Measurements from ENCODE around the gene ZMYND12.
"Not testable (repeated sequence)": the region's sequence is repeated elsewhere in the genome, so short reads cannot be mapped to it uniquely, and the experiment has no call there.

Gene ZMYND12

GRCh38 chr1:42456010-42456753, at the start of gene ZMYND12, which contains the start of gene PPCS:
ZMYND12 (minus strand) TSS chr1:42456022; CDS start chr1:42455997, 25 bp downstream.
PPCS (plus strand) TSS chr1:42456543; CDS start chr1:42456566, 23 bp downstream.
- peak; percentile 94 for DNase-seq

GRCh38 chr1:42504535-42505128, 48.8 kb upstream of the ZMYND12 start:
- no peak for DNase-seq

GRCh38 chr1:42502031-42502430, 46.2 kb upstream of the ZMYND12 start:
- DNase-seq: not testable (repeated sequence)

DNA sequence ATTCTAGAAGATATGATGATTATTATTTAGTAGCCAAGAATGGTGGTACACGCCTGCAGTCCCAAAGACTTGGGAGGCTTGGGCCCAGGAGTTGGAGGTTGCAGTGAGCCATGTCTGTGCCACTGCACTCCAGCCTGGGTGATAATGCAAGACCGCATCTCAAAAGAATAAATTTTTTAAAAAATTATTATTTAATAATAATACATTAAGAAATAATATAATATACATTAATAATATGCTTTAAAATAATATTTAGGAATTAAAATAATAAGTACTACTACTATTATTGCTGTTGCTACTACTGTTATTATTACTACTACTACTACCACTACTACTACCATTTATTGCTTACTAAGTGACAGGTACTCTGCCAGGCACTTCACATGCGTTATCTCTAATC, 34.4 kb upstream of the ZMYND12 start:
- DNase-seq: no peak

DNA sequence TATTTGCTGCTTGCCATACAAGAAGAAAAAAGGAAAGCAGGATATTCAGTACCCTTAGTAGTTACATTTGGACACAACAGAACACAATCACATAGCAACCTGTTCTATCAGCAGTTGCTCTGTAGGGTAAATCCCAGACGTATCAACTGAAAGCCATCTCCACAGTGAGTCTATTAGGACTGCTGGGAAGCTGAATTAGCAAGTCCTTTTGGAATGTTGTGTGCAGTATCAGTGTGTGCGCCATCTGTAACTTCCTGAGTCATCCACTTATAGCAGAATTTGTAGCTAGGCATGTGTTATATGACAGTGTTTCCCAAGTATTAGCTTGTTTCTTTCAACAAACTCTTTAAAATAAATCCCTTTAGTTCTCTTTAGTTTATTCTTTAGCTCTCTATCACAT, 28.6 kb upstream of the ZMYND12 start:
- no peak for DNase-seq

GRCh38 chr1:42482635-42483153, 26.9 kb upstream of the ZMYND12 start:
- DNase-seq: no peak

DNA sequence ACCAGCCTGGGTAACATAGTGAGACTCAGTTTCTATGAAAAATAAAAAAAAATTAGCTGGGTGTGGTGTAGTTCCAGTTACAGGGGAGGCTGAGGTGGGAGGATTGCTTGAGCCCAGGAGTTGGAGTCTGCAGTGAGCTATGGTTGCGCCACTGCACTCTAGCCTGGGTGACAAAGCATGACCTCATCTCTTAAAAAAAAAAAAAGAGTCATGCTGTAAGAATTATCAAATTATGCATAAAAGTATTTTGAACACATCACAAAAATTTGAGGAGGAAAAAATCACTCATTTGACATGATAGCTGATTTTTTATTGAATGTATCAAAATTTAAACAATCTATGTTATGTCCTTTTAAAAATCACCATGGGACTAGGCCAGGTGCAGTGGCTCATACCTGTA, 25.1 kb upstream of the ZMYND12 start:
- DNase-seq: no peak

- DNase-seq: no peak
These were observed 23.8 kb upstream of the ZMYND12 start for GRCh38 chr1:42479621-42480020.

GRCh38 chr1:42477775-42478174, 22.0 kb upstream of the ZMYND12 start:
- no peak for DNase-seq

- not testable (repeated sequence) for DNase-seq
These were observed 21.5 kb upstream of the ZMYND12 start for GRCh38 chr1:42477354-42477753.

GRCh38 chr1:42476605-42477004, 20.8 kb upstream of the ZMYND12 start:
- DNase-seq: no peak

DNA sequence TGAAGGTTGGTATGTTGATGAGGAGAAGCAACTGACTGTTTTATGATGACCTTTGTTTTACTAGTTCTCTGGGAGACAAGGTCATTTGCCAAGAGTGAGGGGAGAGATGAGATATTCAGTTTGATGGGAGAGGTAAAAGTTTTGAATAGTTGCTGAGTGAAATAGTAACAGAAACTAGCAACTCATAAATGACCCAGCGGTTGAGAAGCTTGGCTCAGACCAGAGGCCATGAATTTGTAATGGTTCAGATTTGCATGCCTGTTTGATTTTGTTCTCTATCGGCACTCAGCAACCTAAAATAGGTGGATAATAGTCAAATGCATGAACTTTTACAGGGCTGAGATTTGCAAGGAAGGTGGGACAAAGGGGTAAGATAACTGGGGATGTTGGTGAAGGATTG, 13.9 kb upstream of the ZMYND12 start:
- DNase-seq: no peak

- DNase-seq: no peak
These were observed 10.2 kb upstream of the ZMYND12 start for GRCh38 chr1:42466030-42466429.

DNA sequence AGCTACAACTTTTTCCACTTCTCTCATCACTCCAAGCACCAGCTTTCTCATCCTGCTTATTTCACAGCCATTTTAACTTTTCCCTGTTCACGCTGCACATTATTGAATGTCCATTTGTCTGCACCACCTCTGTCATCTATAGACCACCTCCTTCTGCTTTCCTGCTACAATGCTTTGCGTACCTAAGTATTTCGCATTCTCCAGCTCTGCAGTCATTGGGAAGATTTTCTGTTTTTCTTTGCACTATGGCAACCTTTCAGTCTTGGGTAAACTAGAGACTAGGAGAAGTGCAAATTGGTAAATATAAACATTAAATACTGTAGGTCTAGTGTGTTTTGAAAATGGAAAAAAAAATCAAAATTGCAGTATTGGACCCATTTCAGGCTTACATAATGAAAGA, 8.1 kb upstream of the ZMYND12 start:
- DNase-seq: no peak

- DNase-seq: peak; percentile 96
These were observed 7.3 kb upstream of the ZMYND12 start, which contains the start of gene CCDC30 for GRCh38 chr1:42462828-42463763. CCDC30 (plus strand) TSS chr1:42463286; CDS start chr1:42480552, 17,266 bp downstream.

DNA sequence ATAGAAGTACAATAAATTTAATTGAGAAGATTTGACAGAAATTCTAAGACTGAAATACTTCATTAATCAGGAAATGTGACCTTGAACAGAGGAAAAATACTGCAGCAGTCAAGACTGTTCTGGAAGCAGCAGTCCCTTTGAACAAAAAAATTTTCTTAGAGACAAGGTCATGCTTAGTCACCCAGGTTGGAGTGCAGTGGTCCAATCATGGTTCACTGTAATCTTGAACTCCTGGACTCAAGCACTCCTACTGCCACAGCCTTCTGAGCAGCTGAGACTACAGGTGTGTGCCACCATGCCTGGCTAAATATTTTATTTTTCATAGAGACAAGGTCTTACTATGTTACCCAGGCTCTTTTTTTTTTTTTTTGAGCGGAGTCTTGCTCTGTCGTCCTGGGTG, 5.4 kb upstream of the ZMYND12 start:
- no peak for DNase-seq

- peak; percentile 62 for DNase-seq
These were observed 900 bp upstream of the ZMYND12 start for GRCh38 chr1:42456754-42457089.

DNA sequence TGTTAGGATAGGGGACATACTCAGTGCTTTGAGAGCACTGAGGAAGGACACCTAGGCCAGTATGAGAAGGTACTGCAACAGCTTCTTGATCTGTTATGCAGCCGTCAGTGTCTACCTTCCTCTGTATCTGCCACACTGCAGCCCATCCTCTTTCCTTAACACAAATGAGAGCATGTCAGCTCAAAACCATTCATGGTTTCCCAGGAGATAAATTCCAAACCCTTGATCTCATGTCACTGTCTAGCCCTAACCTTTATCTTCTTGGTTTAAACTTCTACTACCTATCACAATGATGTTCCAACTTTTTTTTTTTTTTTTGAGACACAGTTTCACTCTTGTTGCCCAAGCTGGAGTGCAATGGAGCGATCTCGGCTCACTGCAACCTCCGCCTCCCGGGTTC, 1.4 kb downstream of the ZMYND12 start:
- no peak for DNase-seq

GRCh38 chr1:42453386-42453785, 2.4 kb downstream of the ZMYND12 start:
- no peak for DNase-seq

DNA sequence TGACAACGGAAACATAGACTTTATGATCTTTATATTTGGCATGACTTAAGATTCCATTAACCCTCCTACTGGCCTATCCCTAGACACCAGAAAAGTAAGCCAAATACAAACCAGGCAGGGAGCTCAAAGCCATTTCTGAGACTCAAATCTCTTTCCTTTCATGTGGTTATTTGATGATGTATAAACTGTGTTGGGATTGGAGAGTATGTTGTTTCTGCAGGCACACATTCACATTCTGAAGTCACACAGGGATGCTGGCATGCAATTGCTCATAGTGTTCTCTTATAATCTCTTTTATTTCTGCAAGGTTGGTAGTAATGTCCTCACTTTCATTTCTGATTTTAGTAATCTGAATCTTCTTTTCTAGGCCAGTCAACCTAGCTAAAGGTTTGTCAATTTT, 5.8 kb downstream of the ZMYND12 start:
- no peak for DNase-seq

DNA sequence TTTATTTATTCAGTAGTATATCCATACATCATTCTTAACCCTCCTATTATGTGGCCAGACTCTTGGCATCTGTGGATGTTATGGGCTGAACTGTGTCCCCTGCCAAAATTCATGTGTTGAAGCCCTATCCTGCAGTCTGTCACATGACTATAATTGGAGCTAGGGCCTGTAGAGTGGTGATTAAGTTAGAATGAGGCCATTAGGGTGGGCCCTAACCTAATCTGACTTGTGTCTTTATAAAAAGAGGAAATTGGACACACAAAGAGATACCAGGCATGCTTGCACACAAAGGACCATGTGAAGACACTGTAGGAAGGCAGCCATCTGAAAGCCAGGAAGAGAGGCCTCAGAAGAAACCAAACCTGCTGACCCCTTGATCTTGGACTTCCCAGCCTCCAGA, 6.6 kb downstream of the ZMYND12 start:
- DNase-seq: no peak

DNA sequence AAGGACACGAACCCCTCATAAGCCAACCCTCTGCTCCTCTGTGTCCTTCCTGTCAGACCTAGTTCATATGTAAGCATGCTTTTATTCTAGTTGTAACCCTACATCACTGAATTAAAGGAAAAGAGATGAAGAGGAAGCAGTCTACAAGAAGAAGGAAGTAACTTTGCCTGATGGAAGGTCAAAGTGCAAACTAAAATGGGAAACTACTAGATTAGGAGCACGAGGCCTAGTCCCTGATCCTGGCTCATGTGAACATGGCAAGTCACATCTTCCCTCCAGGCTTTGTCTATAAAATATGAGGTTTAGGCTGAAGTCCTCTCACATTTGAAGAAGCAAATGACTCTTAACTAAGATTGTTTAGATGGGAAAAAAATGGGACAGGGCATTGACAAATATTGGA, 13.2 kb downstream of the ZMYND12 start:
- no peak for DNase-seq

DNA sequence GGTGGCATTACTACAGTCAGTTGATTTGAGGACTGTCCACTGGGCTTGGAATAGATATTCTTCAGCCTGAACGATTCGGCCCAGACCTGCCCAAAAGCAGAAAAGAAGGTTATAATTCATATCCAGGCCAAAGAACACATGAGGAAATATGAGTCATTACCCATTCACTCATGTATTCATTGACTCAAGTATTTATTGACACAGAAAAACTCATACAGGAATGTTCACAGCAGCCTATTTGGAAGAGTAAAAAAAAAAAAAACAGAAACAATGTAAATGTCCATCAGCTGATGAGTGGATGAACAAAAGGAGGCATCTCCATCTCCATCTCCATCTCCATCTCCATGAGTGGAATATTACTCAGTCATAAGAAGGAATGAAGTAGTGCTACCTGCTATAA, 15.9 kb downstream of the ZMYND12 start:
- DNase-seq: no peak
